Thymus (tissue), 11 donors: Measurements from ENCODE around the gene CACFD1. TPM values are rescaled to one million over a fixed set of nuclear protein-coding genes. Genes with fewer than 3 reads are reported as not detected.

Experiments
- DNase-seq, 9 donors: peaks; one replicate each; pipeline ENCODE4 v3.0.0-alpha.2; 2013; ENCODE audit warnings: low spot score in 9 of 9, low read depth in 6 of 9, missing footprints in 1 of 9
- H3K27ac ChIP-seq, 2 donors: one replicate each; pipeline ENCODE4 v1.5.1; 2013; ENCODE audit warnings: control low read depth in 1 of 2, low read depth in 1 of 2, low read length in 1 of 2, mild to moderate bottlenecking in 1 of 2, moderate library complexity in 1 of 2
- H3K27me3 ChIP-seq, 2 donors: one replicate each; pipeline ENCODE4 v1.5.1; 2013; ENCODE audit warnings: low read length in 1 of 2; ENCODE audit not compliant: control insufficient read depth in 2 of 2, insufficient read depth in 1 of 2
- H3K36me3 ChIP-seq, 2 donors: one replicate each; pipeline ENCODE4 v1.5.1; 2013; ENCODE audit warnings: low read length in 1 of 2, mild to moderate bottlenecking in 1 of 2, moderate library complexity in 1 of 2; ENCODE audit not compliant: control insufficient read depth in 2 of 2, insufficient read depth in 2 of 2
- H3K4me1 ChIP-seq, 2 donors: one replicate each; pipeline ENCODE4 v1.5.1; 2013; ENCODE audit warnings: low read length in 2 of 2; ENCODE audit not compliant: control insufficient read depth in 2 of 2, insufficient read depth in 2 of 2
- H3K4me3 ChIP-seq, 2 donors: one replicate each; pipeline ENCODE4 v1.5.1; 2013; ENCODE audit warnings: low read length in 2 of 2, control low read depth in 1 of 2, mild to moderate bottlenecking in 1 of 2
- H3K9me3 ChIP-seq, 2 donors: one replicate each; pipeline ENCODE4 v1.5.1; 2013; ENCODE audit warnings: low read length in 1 of 2, mild to moderate bottlenecking in 1 of 2; ENCODE audit not compliant: control insufficient read depth in 2 of 2, insufficient read depth in 1 of 2
- WGBS: extraction: QIAGEN DNeasy Blood & Tissue Kit; methylation state at CpG from one replicate; pipeline ENCODE4 v1.1.7; 2013; 5-methylcytosine and 5-hydroxymethylcytosine counted together
- polyA plus RNA-seq: library from polyadenylated mRNA; stranded (reverse); fragments of 200-250 nt; gene quantifications from one replicate; pipeline ENCODE4 v1.2.3, GENCODE V29; 2013
- total RNA-seq: library from RNA; stranded (reverse); fragments of 120-200 nt; gene quantifications from one replicate; pipeline ENCODE4 v1.2.4, GENCODE V29; 2013
- donor health status: healthy.

The CACFD1 gene
- total and polyA plus RNA-seq, 2 donors, result 6.1 to 9.1 TPM

- Histone ChIP-seq H3K4me1 (peaks cover 0 to 25% of the 10 kb centered on the region in 2 donors), H3K4me3 (no peak overlapping the region), H3K9me3 (peaks cover 0 to 3% of the 10 kb centered on the region in 2 donors), H3K27me3 (peaks cover 0 to 2% of the 10 kb centered on the region in 2 donors), H3K27ac (no peak overlapping the region), H3K36me3 (no peaks in the 10 kb centered on the region)
- 97% methylated on average over 17 of the region's 17 CpGs for WGBS
- no peak for DNase-seq
These were observed 56.0 kb downstream of the CACFD1 start for GRCh38 chr9:133515615-133516255.

- DNase-seq, result no peak
- Histone ChIP-seq H3K9me3 (peaks cover 0 to 3% of the 10 kb centered on the region in 2 donors), H3K36me3 (no peaks in the 10 kb centered on the region)
These were observed 56.6 kb downstream of the CACFD1 start for GRCh38 chr9:133516256-133516960.

DNA sequence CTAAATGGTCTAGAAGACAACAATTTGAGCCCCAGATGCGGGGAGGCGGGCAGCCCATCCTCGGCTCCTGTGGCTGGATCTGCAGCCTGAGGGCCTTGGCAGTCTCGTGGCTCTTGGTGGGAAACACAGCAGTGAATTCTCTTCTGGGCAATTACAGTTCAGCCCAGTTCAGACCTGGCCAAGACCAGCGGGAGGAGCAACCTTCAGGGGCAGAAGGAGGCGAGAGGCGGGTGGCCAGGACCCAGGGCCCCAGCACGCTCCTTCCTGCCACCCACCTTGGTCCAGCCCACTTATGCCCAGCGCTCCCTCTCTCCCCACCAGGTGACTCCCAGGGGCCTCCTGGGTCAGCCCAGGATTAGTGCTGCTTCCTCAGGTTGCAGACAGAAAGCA lies 57.2 kb downstream of the CACFD1 start:
- WGBS, result 97% methylated on average over 9 of the region's 9 CpGs
- no peak for DNase-seq
- H3K36me3 ChIP-seq, result no peaks in the 10 kb centered on the region
- H3K27me3 ChIP-seq, result peaks cover 0 to 2% of the 10 kb centered on the region in 2 donors
- no peak overlapping the region for H3K27ac ChIP-seq
- peaks cover 0 to 29% of the 10 kb centered on the region in 2 donors for H3K4me1 ChIP-seq
- H3K4me3 ChIP-seq, result no peak overlapping the region
- peaks cover 0 to 3% of the 10 kb centered on the region in 2 donors for H3K9me3 ChIP-seq

More at GRCh38 chr9:133516256-133516960, 56.6 kb downstream of the CACFD1 start:
- no peak overlapping the region for H3K27ac ChIP-seq
- H3K4me1 ChIP-seq, result peaks cover 0 to 25% of the 10 kb centered on the region in 2 donors
- H3K27me3 ChIP-seq, result peaks cover 0 to 2% of the 10 kb centered on the region in 2 donors
- no peak overlapping the region for H3K4me3 ChIP-seq
- 93% methylated on average over 11 of the region's 11 CpGs for WGBS

DNA sequence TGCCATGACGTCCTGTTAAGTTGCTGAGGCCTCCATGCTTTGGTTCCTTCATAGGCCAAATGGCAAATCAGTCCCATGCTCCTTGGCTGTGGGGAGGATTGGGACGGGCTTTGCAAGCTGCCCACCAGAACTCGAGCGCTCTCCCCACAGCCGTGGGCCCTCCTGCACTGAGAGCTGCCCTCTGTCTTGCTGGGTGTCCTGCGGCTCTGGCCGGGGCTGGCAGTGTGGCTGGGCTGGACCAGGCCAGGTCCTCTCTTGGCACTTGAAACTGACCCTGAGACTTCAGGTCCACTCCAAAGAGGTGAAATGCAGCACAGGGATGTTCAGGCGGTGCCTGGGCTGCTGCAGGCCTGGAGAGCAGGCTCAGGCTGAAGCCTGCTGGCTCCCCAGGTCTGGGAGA lies 57.9 kb downstream of the CACFD1 start:
- Histone ChIP-seq H3K36me3 (no peaks in the 10 kb centered on the region), H3K4me3 (no peak overlapping the region), H3K9me3 (peaks cover 0 to 3% of the 10 kb centered on the region in 2 donors), H3K27me3 (peaks cover 0 to 2% of the 10 kb centered on the region in 2 donors), H3K27ac (no peak overlapping the region), H3K4me1 (peaks cover 1 to 37% of the 10 kb centered on the region in 2 donors)
- WGBS, result 86% methylated on average over 8 of the region's 8 CpGs
- DNase-seq, result no peak

- no peaks in the 10 kb centered on the region for H3K36me3 ChIP-seq
- H3K4me1 ChIP-seq, result peaks cover 3 to 37% of the 10 kb centered on the region in 2 donors
- H3K27ac ChIP-seq, result no peak overlapping the region
- peaks cover 0 to 2% of the 10 kb centered on the region in 2 donors for H3K27me3 ChIP-seq
- H3K4me3 ChIP-seq, result no peak overlapping the region
- peaks cover 0 to 3% of the 10 kb centered on the region in 2 donors for H3K9me3 ChIP-seq
- no peak for DNase-seq
- 95% methylated on average over 5 of the region's 5 CpGs for WGBS
These were observed 58.4 kb downstream of the CACFD1 start for GRCh38 chr9:133518200-133518599.

- Histone ChIP-seq H3K27me3 (peaks cover 0 to 2% of the 10 kb centered on the region in 2 donors), H3K4me3 (no peak overlapping the region), H3K9me3 (peaks cover 0 to 3% of the 10 kb centered on the region in 2 donors), H3K27ac (no peak overlapping the region), H3K4me1 (peaks cover 3 to 31% of the 10 kb centered on the region in 2 donors), H3K36me3 (no peaks in the 10 kb centered on the region)
- WGBS, result 95% methylated on average over 27 of the region's 27 CpGs
- DNase-seq, result no peak
These were observed 59.1 kb downstream of the CACFD1 start for GRCh38 chr9:133518706-133519449.

GRCh38 chr9:133519693-133520092 lies 59.9 kb downstream of the CACFD1 start:
- Histone ChIP-seq H3K27ac (no peak overlapping the region), H3K27me3 (peaks cover 0 to 2% of the 10 kb centered on the region in 2 donors), H3K4me3 (no peak overlapping the region), H3K36me3 (no peaks in the 10 kb centered on the region), H3K4me1 (peaks cover 3 to 26% of the 10 kb centered on the region in 2 donors), H3K9me3 (peaks cover 0 to 3% of the 10 kb centered on the region in 2 donors)
- DNase-seq, result no peak
- WGBS, result 84% methylated on average over 7 of the region's 7 CpGs

DNA sequence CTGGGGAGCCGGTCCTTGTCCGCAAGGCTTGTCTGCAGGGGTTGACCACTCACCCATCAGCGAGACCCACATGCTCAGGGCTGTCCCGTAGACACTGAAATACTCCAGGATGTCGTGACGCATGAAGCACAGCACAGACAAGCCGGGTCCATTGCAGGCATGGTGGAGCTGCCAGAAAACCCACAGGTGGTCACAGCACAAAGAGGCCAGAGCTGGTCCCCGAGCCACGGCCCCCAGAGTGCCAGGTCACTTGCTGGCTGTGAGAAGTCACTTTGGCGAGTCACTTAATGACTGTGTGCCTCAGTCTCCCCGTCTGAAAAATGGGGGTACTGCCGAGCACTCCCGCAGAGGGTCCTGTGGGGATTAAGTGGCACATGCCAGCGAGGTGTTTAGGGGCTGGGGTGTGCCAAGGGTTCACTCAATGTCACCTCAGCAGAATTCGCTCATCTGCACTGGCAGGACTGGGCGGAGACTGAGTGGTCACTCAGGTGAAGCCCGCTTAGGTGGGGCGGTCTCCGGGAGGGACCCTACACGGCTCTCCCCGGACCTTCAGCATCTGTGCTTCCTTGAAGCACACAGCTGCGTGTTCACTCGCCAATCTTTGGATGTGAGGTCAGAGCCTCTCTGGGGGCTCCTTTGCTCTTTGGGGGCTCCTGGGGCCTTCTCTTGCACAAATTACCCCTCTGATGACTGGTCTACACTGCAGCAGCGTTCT lies 60.5 kb downstream of the CACFD1 start:
- DNase-seq, result no peak
- Histone ChIP-seq H3K4me1 (peaks cover 3 to 22% of the 10 kb centered on the region in 2 donors), H3K36me3 (no peaks in the 10 kb centered on the region), H3K27ac (no peak overlapping the region), H3K9me3 (peaks cover 0 to 3% of the 10 kb centered on the region in 2 donors), H3K4me3 (no peak overlapping the region), H3K27me3 (peaks cover 0 to 2% of the 10 kb centered on the region in 2 donors)
- WGBS, result 94% methylated on average over 24 of the region's 24 CpGs
